Activated CD8-positive, alpha-beta T cell treated with anti-CD3 and anti-CD28 coated beads for 36 hours (primary cell): ENCODE data around the gene HRCT1. TPM values are rescaled to one million over a fixed set of nuclear protein-coding genes. Genes with fewer than 3 reads are reported as not detected.

Experiments
- ATAC-seq: fragments of 200-7000 bp; cut with Tn5 transposase; one replicate; pipeline ENCODE4 v1.10.0; 2021; ENCODE audit warnings: mild to moderate bottlenecking, moderate library complexity
- CTCF ChIA-PET: fragments of 350-600 bp; sonication (Branson Sonifier 250); formaldehyde crosslinking; loops from one replicate; lab custom pipeline; 2021; ENCODE audit warnings: antibody characterized with exemption; lab: Charles Lee
- POLR2A ChIA-PET: fragments of 350-600 bp; sonication (Branson Sonifier 250); formaldehyde crosslinking; loops from one replicate; lab custom pipeline; 2021; ENCODE audit warnings: antibody characterized with exemption; lab: Charles Lee
- DNase-seq: peaks from one replicate; pipeline ENCODE4 v3.0.0-alpha.2; 2020
- H3K27ac Mint-ChIP-seq: one replicate; pipeline ENCODE4 v1.8.0; 2021; ENCODE audit warnings: mild to moderate bottlenecking, mixed read lengths
- H3K27me3 Mint-ChIP-seq: one replicate; pipeline ENCODE4 v1.8.0; 2021; ENCODE audit warnings: mixed read lengths
- H3K36me3 Mint-ChIP-seq: one replicate; pipeline ENCODE4 v1.8.0; 2021; ENCODE audit warnings: low read depth, mixed read lengths
- H3K4me1 Mint-ChIP-seq: one replicate; pipeline ENCODE4 v1.8.0; 2021; ENCODE audit warnings: low read depth, mixed read lengths
- H3K4me3 Mint-ChIP-seq: one replicate; pipeline ENCODE4 v1.8.0; 2021; ENCODE audit warnings: mild to moderate bottlenecking, moderate library complexity, mixed read lengths
- H3K9me3 Mint-ChIP-seq: one replicate; pipeline ENCODE4 v1.8.0; 2021; ENCODE audit warnings: mixed read lengths
- intact Hi-C: fragments of 100-400 bp; cut with micrococcal nuclease; formaldehyde crosslinking; loops from one replicate; pipeline ENCODE4 v1.10.0; 2022
- total RNA-seq, 2 experiments: library from RNA; stranded (reverse); gene quantifications; one replicate each; pipeline ENCODE4 v1.2.3, GENCODE V29; 2021
- TF ChIP-seq, protein P1 (sequence below): fragments of 200-600 bp; IDR thresholded peaks from one replicate; pipeline ENCODE4 v1.8.0; 2022; ENCODE audit warnings: antibody characterized with exemption, mild to moderate bottlenecking

HRCT1 gene
- total RNA-seq, 2 experiments from 2014 or later: not detected

DNA sequence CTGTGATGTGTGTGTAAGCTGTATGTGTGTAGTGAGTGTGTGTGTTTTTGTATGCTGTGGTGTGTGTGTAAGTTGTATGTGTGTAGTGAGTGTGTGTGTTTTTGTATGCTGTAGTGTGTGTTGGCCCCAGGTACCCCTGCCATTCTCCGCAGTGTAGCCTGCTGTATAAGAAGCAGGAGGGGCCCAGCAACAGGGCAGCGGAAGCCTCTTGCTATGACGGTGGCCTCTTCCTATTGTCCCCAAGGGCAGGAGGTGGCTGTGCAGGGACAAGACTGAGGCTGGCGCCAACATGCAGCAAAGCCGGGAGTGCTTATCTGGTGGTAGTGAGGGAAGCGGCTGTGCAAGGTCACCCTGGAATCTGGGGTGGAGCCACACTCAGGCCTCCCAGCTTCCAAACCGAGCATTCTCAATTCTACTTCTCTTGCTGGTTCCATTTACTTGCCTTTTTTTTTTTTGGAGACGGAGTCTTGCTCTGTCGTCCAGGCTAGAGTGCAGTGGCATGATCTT, 8.4 kb downstream of the HRCT1 start:
- DNase-seq: peak; percentile 31
- Mint-ChIP-seq H3K36me3 (no peaks in the 10 kb centered on the region), H3K4me1 (peaks cover 29% of the 10 kb centered on the region), H3K27ac (no peak overlapping the region), H3K9me3 (no peaks in the 10 kb centered on the region), H3K4me3 (no peak overlapping the region), H3K27me3 (no peaks in the 10 kb centered on the region)
- TF ChIP-seq, protein P1, sequence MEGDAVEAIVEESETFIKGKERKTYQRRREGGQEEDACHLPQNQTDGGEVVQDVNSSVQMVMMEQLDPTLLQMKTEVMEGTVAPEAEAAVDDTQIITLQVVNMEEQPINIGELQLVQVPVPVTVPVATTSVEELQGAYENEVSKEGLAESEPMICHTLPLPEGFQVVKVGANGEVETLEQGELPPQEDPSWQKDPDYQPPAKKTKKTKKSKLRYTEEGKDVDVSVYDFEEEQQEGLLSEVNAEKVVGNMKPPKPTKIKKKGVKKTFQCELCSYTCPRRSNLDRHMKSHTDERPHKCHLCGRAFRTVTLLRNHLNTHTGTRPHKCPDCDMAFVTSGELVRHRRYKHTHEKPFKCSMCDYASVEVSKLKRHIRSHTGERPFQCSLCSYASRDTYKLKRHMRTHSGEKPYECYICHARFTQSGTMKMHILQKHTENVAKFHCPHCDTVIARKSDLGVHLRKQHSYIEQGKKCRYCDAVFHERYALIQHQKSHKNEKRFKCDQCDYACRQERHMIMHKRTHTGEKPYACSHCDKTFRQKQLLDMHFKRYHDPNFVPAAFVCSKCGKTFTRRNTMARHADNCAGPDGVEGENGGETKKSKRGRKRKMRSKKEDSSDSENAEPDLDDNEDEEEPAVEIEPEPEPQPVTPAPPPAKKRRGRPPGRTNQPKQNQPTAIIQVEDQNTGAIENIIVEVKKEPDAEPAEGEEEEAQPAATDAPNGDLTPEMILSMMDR: no peak
- POLR2A ChIA-PET: no interaction called here
- CTCF ChIA-PET: interaction anchor here (2.1 kb wide), 1 partner anchor 11 kb away, joined by 8 read pairs; no protein-coding TSS in a partner anchor
- intact Hi-C loops: no loop called here
- ATAC-seq: peak; percentile 41

DNA sequence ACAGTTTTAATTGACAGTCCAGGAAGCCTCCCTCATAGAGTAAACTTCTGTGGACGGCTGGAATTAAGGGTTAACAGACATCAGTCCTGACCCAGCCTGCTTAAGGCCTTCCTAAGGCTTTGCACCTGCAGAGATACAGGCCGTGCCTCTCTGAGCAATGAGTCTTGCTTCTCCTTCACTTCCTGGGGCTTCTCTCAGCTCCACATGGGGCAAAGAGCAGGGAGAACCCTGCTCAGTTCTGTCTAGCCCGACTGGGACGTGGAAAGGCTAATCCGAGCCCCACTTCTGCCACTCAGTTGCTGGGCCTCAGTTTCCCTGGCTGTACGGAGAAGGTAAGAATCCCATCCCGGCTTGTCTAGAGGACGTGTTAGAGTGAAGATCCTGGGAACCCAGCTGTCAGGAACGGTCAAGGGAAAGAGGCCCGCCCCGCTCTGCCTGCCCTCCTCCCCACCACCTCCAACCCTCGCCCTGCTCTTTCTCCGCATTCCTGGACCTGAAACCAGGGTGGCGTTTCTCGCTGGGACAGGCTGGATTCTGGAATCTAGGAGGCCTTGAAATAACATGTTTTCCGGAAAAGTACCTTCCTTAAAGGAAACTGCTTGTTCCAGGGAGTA, 9.8 kb downstream of the HRCT1 start:
- no peaks in the 10 kb centered on the region for H3K9me3 Mint-ChIP-seq
- ATAC-seq (no peak), DNase-seq (no peak)
- no peaks in the 10 kb centered on the region for H3K36me3 Mint-ChIP-seq
- TF ChIP-seq, protein P1: no peak
- H3K4me1 Mint-ChIP-seq: peaks cover 20% of the 10 kb centered on the region
- POLR2A ChIA-PET: no interaction called here
- H3K27ac Mint-ChIP-seq: no peak overlapping the region
- H3K27me3 Mint-ChIP-seq: no peaks in the 10 kb centered on the region
- CTCF ChIA-PET: interaction anchor here (1.3 to 2.1 kb wide), 2 partner anchors 13 to 39 kb away, joined by 3 to 8 read pairs; no protein-coding TSS in a partner anchor
- H3K4me3 Mint-ChIP-seq: no peak overlapping the region
- intact Hi-C loops: no loop called here

DNA sequence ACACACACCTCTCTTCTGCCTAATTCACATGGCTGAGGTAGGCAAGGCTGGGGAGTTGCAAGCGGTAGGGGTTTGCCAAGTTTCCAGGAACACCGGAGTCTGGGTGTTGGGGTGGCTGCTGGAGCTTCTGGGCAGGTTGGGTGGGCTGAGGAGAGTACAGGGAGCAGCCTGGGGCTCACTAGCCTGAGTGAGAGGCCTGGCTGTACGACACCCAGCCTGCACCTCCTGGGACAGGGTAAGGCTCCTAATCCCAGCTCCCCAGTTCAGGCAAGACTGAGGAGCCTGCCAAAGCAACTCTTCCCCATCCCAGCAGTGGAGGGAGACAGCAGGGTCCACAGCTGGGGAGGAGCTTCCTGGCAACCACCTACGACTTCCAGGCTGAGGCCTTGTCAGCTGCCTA, 11.3 kb downstream of the HRCT1 start:
- Mint-ChIP-seq H3K27me3 (no peaks in the 10 kb centered on the region), H3K27ac (no peak overlapping the region), H3K36me3 (no peaks in the 10 kb centered on the region), H3K4me3 (no peak overlapping the region), H3K4me1 (peaks cover 8% of the 10 kb centered on the region), H3K9me3 (no peaks in the 10 kb centered on the region)
- CTCF ChIA-PET: interaction anchor here (1.1 kb wide), 1 partner anchor 28 kb away, joined by 3 read pairs; no protein-coding TSS in a partner anchor
- TF ChIP-seq, protein P1: no peak
- intact Hi-C loops: no loop called here
- POLR2A ChIA-PET: no interaction called here
- DNase-seq (no peak), ATAC-seq (no peak)

DNA sequence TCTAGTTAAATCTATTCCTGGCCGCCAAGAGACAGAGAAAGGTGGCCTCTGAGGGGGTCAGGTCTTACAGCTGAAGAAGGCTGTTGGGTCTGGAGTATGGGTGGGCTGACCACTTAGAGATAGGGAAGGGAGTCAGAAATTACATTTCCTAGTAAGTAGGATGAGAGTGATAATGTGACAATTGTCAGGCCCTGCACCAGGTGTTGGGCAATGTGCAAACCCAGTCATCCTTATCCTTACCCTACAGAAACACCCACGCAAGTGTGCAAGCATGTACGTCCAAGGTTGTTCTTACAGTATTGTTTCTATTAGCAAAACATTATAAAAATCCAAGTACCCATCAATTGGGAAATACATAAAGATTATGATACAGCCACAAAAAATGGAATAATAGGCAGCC, 12.8 kb downstream of the HRCT1 start:
- Mint-ChIP-seq H3K4me3 (no peak overlapping the region), H3K36me3 (no peaks in the 10 kb centered on the region), H3K27ac (no peak overlapping the region), H3K4me1 (peaks cover 9% of the 10 kb centered on the region), H3K27me3 (no peaks in the 10 kb centered on the region), H3K9me3 (no peaks in the 10 kb centered on the region)
- TF ChIP-seq, protein P1: no peak
- DNase-seq (no peak), ATAC-seq (no peak)
- intact Hi-C loops: no loop called here
- ChIA-PET POLR2A (no interaction called here), CTCF (interaction anchor here (1.8 to 4.6 kb wide), 2 partner anchors 16 to 27 kb away, joined by 9 to 28 read pairs; no protein-coding TSS in a partner anchor)
